HG03039 (cell line): ENCODE measurements around the gene HAAO.
A peak's percentile ranks its signal among the peaks of the same experiment; 100 is the strongest.

Source experiments
- ATAC-seq: cut with Tn5 transposase; IDR thresholded peaks from one replicate; pipeline ENCODE4 v1.9.1; 2021; ENCODE audit warnings: mild to moderate bottlenecking, moderate library complexity; ENCODE audit not compliant: unreplicated experiment

Gene HAAO

GRCh38 chr2:42794271-42795046 lies 2.1 kb upstream of the HAAO start:
- ATAC-seq: no peak

GRCh38 chr2:42793334-42794270 lies 1.2 kb upstream of the HAAO start:
- no peak for ATAC-seq

- ATAC-seq: peak; percentile 20
Observed at GRCh38 chr2:42792087-42792582, 248 bp downstream of the HAAO start.

- ATAC-seq: no peak
Observed at GRCh38 chr2:42791606-42792005, 777 bp downstream of the HAAO start.

- ATAC-seq: no peak
Observed at GRCh38 chr2:42789751-42790150, 2.6 kb downstream of the HAAO start.

- ATAC-seq: no peak
Observed at GRCh38 chr2:42788882-42789281, 3.5 kb downstream of the HAAO start.

GRCh38 chr2:42788478-42788793 lies 3.9 kb downstream of the HAAO start:
- no peak for ATAC-seq

GRCh38 chr2:42787788-42788477 lies 4.5 kb downstream of the HAAO start:
- ATAC-seq: no peak

GRCh38 chr2:42787424-42787787 lies 5.0 kb downstream of the HAAO start:
- ATAC-seq: no peak

GRCh38 chr2:42786561-42787345 lies 5.6 kb downstream of the HAAO start:
- ATAC-seq: no peak

- ATAC-seq: no peak
Observed at GRCh38 chr2:42784204-42784880, 8.0 kb downstream of the HAAO start.

GRCh38 chr2:42783511-42783910 lies 8.9 kb downstream of the HAAO start:
- no peak for ATAC-seq

- ATAC-seq: no peak
Observed at GRCh38 chr2:42781181-42781580, 11.2 kb downstream of the HAAO start.

- ATAC-seq: no peak
Observed at GRCh38 chr2:42777883-42778805, 14.2 kb downstream of the HAAO start.

- ATAC-seq: no peak
Observed at GRCh38 chr2:42775810-42776209, 16.6 kb downstream of the HAAO start.

GRCh38 chr2:42775186-42775585 lies 17.2 kb downstream of the HAAO start:
- no peak for ATAC-seq

- ATAC-seq: no peak
Observed at GRCh38 chr2:42771546-42772153, 20.7 kb downstream of the HAAO start.

- ATAC-seq: no peak
Observed at GRCh38 chr2:42770288-42771131, 21.9 kb downstream of the HAAO start.
